Keratinocyte (primary cell): Measurements from ENCODE around the gene CAMK2G. TPM values are rescaled to one million over a fixed set of nuclear protein-coding genes. Genes with fewer than 3 reads are reported as not detected.

Experiments
- DNase-seq: peaks from one replicate; pipeline ENCODE4 v3.0.0-alpha.2; 2011; ENCODE audit warnings: low read depth, missing footprints, low spot score
- FAIRE-seq: peaks from 2 replicates; lab custom pipeline; 2011; peaks lifted over from hg19 to GRCh38; lab: Jason Lieb, UNC
- H2AFZ ChIP-seq: 2 replicates; pipeline ENCODE4 v1.6.0; 2012; ENCODE audit warnings: low read length, control low read depth, inconsistent platforms; ENCODE audit not compliant: control insufficient read depth
- H3K27ac ChIP-seq: 2 replicates; pipeline ENCODE4 v1.5.1; 2011; ENCODE audit warnings: low read length; ENCODE audit not compliant: control insufficient read depth, insufficient read depth
- H3K27me3 ChIP-seq: 3 replicates; pipeline ENCODE4 v1.6.0; 2011; ENCODE audit warnings: low read length; ENCODE audit not compliant: control insufficient read depth, insufficient read depth; ENCODE audit errors: extremely low read depth
- H3K36me3 ChIP-seq, 2 experiments: 2 replicates in 1 of 2; 3 replicates in 1 of 2; pipeline ENCODE4 v1.5.1; 2011; ENCODE audit warnings: low read length in 2 of 2, mild to moderate bottlenecking in 1 of 2; ENCODE audit not compliant: control insufficient read depth in 2 of 2, insufficient read depth in 2 of 2; ENCODE audit errors: extremely low read depth in 1 of 2
- H3K4me1 ChIP-seq: 3 replicates; pipeline ENCODE4 v1.5.1; 2011; ENCODE audit warnings: low read length; ENCODE audit not compliant: control insufficient read depth, insufficient read depth; ENCODE audit errors: extremely low read depth
- H3K4me2 ChIP-seq: 3 replicates; pipeline ENCODE4 v1.6.0; 2011; ENCODE audit warnings: low read depth, low read length; ENCODE audit not compliant: control insufficient read depth, insufficient read depth; ENCODE audit errors: extremely low read depth
- H3K4me3 ChIP-seq, 3 experiments: fragments of 200-600 bp in 1 of 3; sonication (generic) in 1 of 3; 2 replicates in 2 of 3; 3 replicates in 1 of 3; pipeline ENCODE4 v1.5.1; 2011 to 2016; ENCODE audit warnings: low read length in 3 of 3, mild to moderate bottlenecking in 3 of 3, control low read depth in 2 of 3, inconsistent platforms in 1 of 3, low read depth in 1 of 3, mixed read lengths in 1 of 3, mixed run types in 1 of 3, moderate library complexity in 1 of 3; ENCODE audit not compliant: control insufficient read depth in 2 of 3, insufficient read depth in 2 of 3; ENCODE audit errors: extremely low read depth in 1 of 3
- H3K79me2 ChIP-seq: 2 replicates; pipeline ENCODE4 v1.6.0; 2012; ENCODE audit warnings: low read length; ENCODE audit not compliant: control insufficient read depth, insufficient read depth
- H3K9ac ChIP-seq: 3 replicates; pipeline ENCODE4 v1.6.0; 2011; ENCODE audit warnings: low read length; ENCODE audit not compliant: control insufficient read depth, insufficient read depth; ENCODE audit errors: extremely low read depth
- H3K9me1 ChIP-seq: 3 replicates; pipeline ENCODE4 v1.6.0; 2011; ENCODE audit warnings: low read length; ENCODE audit not compliant: control insufficient read depth, insufficient read depth; ENCODE audit errors: extremely low read depth
- H3K9me3 ChIP-seq: 2 replicates; pipeline ENCODE4 v1.5.1; 2012; ENCODE audit warnings: low read depth, low read length; ENCODE audit not compliant: control insufficient read depth
- H4K20me1 ChIP-seq: 3 replicates; pipeline ENCODE4 v1.6.0; 2011; ENCODE audit warnings: low read length; ENCODE audit not compliant: control insufficient read depth, insufficient read depth; ENCODE audit errors: extremely low read depth
- CTCF ChIP-seq, 3 experiments: IDR thresholded peaks in 1 of 3; conservative IDR thresholded peaks in 1 of 3; optimal IDR thresholded peaks in 1 of 3; 2 replicates in 2 of 3; 3 replicates in 1 of 3; pipeline versions ENCODE3 to v1.5.1; 2011; ENCODE audit warnings: low read length in 3 of 3, mild to moderate bottlenecking in 3 of 3, moderate library complexity in 2 of 3, control low read depth in 1 of 3, inconsistent platforms in 1 of 3; ENCODE audit not compliant: insufficient read depth in 2 of 3; ENCODE audit errors: extremely low read depth in 1 of 3
- EZH2 ChIP-seq: IDR thresholded peaks from one replicate; pipeline ENCODE4 v1.6.1; 2012; ENCODE audit warnings: inconsistent platforms, mild to moderate bottlenecking, low read length, moderate library complexity
- dilution Hi-C: fragments of 300-500 bp; cut with MboI; formaldehyde crosslinking; loops from one replicate; pipeline ENCODE4 v1.7.0; 2020; ENCODE audit warnings: low sequenced_read_pairs; ENCODE audit not compliant: extremely low pct_ligation_motif_present
- polyA plus RNA-seq, 5 experiments: library from polyadenylated mRNA; depleted of rRNA in 3 of 5; stranded (reverse) in 3 of 5; stranded (forward) in 1 of 5; unstranded in 1 of 5; fragments of >200 nt; gene quantifications; 1 replicate in 1 of 5; 2 replicates in 3 of 5; 3 replicates in 1 of 5; pipeline versions ENCODE4 v1.2.1 to v1.2.3, GENCODE V29; 2011 to 2012; ENCODE audit warnings: missing spikeins in 2 of 5, low read depth in 1 of 5, low replicate concordance in 1 of 5

The CAMK2G gene
- polyA plus RNA-seq, 1 donor (not counting 4 experiments of a cell fraction or from before 2014, with no cell fraction given), result 17.6 TPM

GRCh38 chr10:73781879-73782748 is 92.2 kb downstream of the CAMK2G start, which contains the start of gene CHCHD1:
Gene CHCHD1, plus strand, starts transcription at chr10:73782048. Its CDS starts 28 bp downstream, at chr10:73782076.
- peak; percentile 17 for FAIRE-seq
- peak within 1 kb of the TSS; percentile 99 for H3K4me2 ChIP-seq

GRCh38 chr10:73781548-73781878 is 92.8 kb downstream of the CAMK2G start:
- peaks cover 3 to 6% of the 10 kb centered on the region in 2 experiments for H3K36me3 ChIP-seq
- peaks cover 20% of the 10 kb centered on the region for H3K4me1 ChIP-seq
- H4K20me1 ChIP-seq, result peaks cover 2% of the 10 kb centered on the region
- no peaks in the 10 kb centered on the region for H3K27me3 ChIP-seq
- peaks cover 53% of the 10 kb centered on the region for H3K79me2 ChIP-seq
- H3K9me3 ChIP-seq, result no peaks in the 10 kb centered on the region
- peak overlapping the region; percentile 82 for H3K27ac ChIP-seq
- H3K4me2 ChIP-seq, result peak overlapping the region; percentile 99
- peak overlapping the region; percentile 85 to 99 (median 89) for H3K4me3 ChIP-seq
- no peaks in the 10 kb centered on the region for H3K9me1 ChIP-seq
- dilution Hi-C loops, result no loop called here
- DNase-seq (no peak), FAIRE-seq (no peak)
- H2AFZ ChIP-seq, result peak overlapping the region; percentile 92
- peak overlapping the region; percentile 91 for H3K9ac ChIP-seq
- TF ChIP-seq EZH2, result no peak
- no peak for TF ChIP-seq CTCF (optimal IDR thresholded peaks at IDR 0.05 in 1 of 3, IDR thresholded peaks at IDR 0.05 in 1 of 3, conservative IDR thresholded peaks at IDR 0.05 in 1 of 3; ENCODE audit: extremely low read depth in 1 of 3, insufficient read depth in 2 of 3, low read length in 3 of 3)

More at GRCh38 chr10:73781879-73782748, 92.2 kb downstream of the CAMK2G start, which contains the start of gene CHCHD1:
- H3K4me1 ChIP-seq, result peaks cover 23% of the 10 kb centered on the region
- no peaks in the 10 kb centered on the region for H3K27me3 ChIP-seq
- DNase-seq, result peak; percentile 28
- peak within 1 kb of the TSS; percentile 82 for H3K27ac ChIP-seq
- peaks cover 3 to 6% of the 10 kb centered on the region in 2 experiments for H3K36me3 ChIP-seq
- dilution Hi-C loops, result no loop called here
- TF ChIP-seq EZH2 (no peak), CTCF (optimal IDR thresholded peaks at IDR 0.05 in 1 of 3, IDR thresholded peaks at IDR 0.05 in 1 of 3, conservative IDR thresholded peaks at IDR 0.05 in 1 of 3; ENCODE audit: extremely low read depth in 1 of 3, insufficient read depth in 2 of 3, low read length in 3 of 3) (no peak)
- no peaks in the 10 kb centered on the region for H3K9me1 ChIP-seq
- H3K9me3 ChIP-seq, result no peaks in the 10 kb centered on the region
- H2AFZ ChIP-seq, result peak within 1 kb of the TSS; percentile 92
- H3K4me3 ChIP-seq, result peak within 1 kb of the TSS; percentile 85 to 99 (median 89)
- peaks cover 53% of the 10 kb centered on the region for H3K79me2 ChIP-seq
- peaks cover 3% of the 10 kb centered on the region for H4K20me1 ChIP-seq
- H3K9ac ChIP-seq, result peak within 1 kb of the TSS; percentile 91
